ENCODE measurements around the gene GOLGA5. TPM values are rescaled to one million over a fixed set of nuclear protein-coding genes. Genes with fewer than 3 reads are reported as not detected.
A peak's percentile ranks its signal among the peaks of the same experiment; 100 is the strongest.
"Not testable (repeated sequence)": the region's sequence is repeated elsewhere in the genome, so short reads cannot be mapped to it uniquely, and the experiment has no call there.

GOLGA5 gene, protein sequence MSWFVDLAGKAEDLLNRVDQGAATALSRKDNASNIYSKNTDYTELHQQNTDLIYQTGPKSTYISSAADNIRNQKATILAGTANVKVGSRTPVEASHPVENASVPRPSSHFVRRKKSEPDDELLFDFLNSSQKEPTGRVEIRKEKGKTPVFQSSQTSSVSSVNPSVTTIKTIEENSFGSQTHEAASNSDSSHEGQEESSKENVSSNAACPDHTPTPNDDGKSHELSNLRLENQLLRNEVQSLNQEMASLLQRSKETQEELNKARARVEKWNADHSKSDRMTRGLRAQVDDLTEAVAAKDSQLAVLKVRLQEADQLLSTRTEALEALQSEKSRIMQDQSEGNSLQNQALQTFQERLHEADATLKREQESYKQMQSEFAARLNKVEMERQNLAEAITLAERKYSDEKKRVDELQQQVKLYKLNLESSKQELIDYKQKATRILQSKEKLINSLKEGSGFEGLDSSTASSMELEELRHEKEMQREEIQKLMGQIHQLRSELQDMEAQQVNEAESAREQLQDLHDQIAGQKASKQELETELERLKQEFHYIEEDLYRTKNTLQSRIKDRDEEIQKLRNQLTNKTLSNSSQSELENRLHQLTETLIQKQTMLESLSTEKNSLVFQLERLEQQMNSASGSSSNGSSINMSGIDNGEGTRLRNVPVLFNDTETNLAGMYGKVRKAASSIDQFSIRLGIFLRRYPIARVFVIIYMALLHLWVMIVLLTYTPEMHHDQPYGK
- polyA plus RNA-seq: 10 to 100 TPM; 21.9 to 53.9 (median 36.0) TPM
- long read RNA-seq, donor 1: 0 reads
- long read RNA-seq, donor 2, transcript GOLGA5-201 (13 exons, 2,969 nt): major isoform, 5 of 5 reads
- long read RNA-seq, donor 2, partial matches to known transcripts: 0 of 5 reads
- long read RNA-seq, donor 2, other reads (novel, unspliced or antisense): 0 of 5 reads
- long read RNA-seq, donor 3: 0 reads
- long read RNA-seq, donor 4: 0 reads
- long read RNA-seq, donor 5: 0 reads
- long read RNA-seq, donor 6, partial matches to known transcripts: 15 of 16 reads
- long read RNA-seq, donor 6, other reads (novel, unspliced or antisense): 0 of 16 reads
- long read RNA-seq, donor 7: 0 reads
- long read RNA-seq, donor 8, partial matches to known transcripts: 0 of 1 reads
- long read RNA-seq, donor 8, other reads (novel, unspliced or antisense): 0 of 1 reads
- long read RNA-seq, donor 9, partial matches to known transcripts: 0 of 1 reads
- long read RNA-seq, donor 9, other reads (novel, unspliced or antisense): 0 of 1 reads
- long read RNA-seq, donor 10, transcript GOLGA5-201 (13 exons, 2,969 nt): major isoform, 7 of 18 reads
- long read RNA-seq, donor 10, partial matches to known transcripts: 11 of 18 reads
- long read RNA-seq, donor 10, other reads (novel, unspliced or antisense): 0 of 18 reads

DNA sequence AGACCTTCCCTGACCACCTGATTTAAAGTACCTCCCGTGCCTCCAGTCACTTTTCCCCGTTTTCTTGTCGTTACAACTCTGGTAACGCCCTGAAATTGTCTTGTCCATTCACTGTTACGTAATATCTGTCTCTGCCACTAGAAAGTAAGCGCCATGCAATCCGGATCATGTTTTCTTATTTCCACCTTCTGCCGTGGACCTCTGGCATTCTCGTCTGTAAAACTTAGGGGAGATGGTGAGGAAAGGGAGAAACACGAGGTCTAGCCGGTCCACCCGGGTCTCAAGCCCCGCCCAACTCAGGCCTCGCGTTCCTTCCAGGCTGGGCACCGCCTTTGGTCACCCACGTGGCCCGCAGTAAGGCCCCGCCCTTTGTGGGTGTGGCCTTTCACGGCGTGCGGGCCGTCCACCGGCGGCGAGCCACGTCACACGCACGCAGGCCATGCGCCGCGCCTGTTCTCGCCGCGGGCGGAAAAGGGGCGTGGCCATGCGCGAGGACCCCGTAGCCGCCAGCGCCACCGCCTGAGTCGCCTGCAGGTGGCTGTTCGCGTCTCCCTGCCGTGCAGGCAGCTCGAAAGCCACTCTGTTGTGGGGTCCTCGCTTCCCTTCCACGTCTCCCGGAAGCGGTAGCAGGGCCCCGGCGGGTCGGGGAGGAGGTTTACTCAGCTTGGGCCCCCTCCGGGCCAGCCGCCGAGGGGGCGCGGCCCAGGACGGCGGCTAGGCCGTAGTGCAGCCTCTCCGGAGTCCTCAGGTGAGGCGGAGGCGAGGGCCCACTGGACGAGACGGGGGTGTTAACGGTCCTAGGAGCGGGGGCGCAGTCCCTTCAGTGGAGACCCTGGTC is at the start of gene GOLGA5:
Gene GOLGA5, plus strand, starts transcription at position 597 of the 838 bp plus-strand sequence. CDS start 3,133 bp downstream, outside the sequence.
- Histone ChIP-seq H3K9me3 (ENCODE audit: control insufficient read depth in 2 of 2, insufficient read depth in 1 of 2, low read depth in 1 of 2, low read length in 1 of 2) (peaks cover 0 to 3% of the 10 kb centered on the region in 2 donors), H3K36me3 (ENCODE audit: control insufficient read depth in 3 of 3, insufficient read depth in 2 of 3, low read depth in 1 of 3, low read length in 3 of 3) (peaks cover 5 to 6% (median 5%) of the 10 kb centered on the region in 3 donors), H3K27ac (ENCODE audit: low read depth in 1 of 3, low read length in 2 of 3) (peak within 1 kb of the TSS; percentile 49 to 94 (median 92)), H3K4me3 (ENCODE audit: low read depth in 1 of 3, low read length in 3 of 3) (peak within 1 kb of the TSS; percentile 73 to 99 (median 91)), H3K4me1 (ENCODE audit: control insufficient read depth in 3 of 3, insufficient read depth in 2 of 3, low read depth in 1 of 3, low read length in 2 of 3) (peaks cover 0 to 12% (median 2%) of the 10 kb centered on the region in 3 donors), H3K27me3 (ENCODE audit: control insufficient read depth in 3 of 3, insufficient read depth in 3 of 3, low read length in 3 of 3) (no peaks in the 10 kb centered on the region)
- FAIRE-seq (no peak), DNase-seq (peak; percentile 98 to 99)
- WGBS, 3 donors: 1% methylated on average over 31 to 71 of the region's 71 CpGs

DNA sequence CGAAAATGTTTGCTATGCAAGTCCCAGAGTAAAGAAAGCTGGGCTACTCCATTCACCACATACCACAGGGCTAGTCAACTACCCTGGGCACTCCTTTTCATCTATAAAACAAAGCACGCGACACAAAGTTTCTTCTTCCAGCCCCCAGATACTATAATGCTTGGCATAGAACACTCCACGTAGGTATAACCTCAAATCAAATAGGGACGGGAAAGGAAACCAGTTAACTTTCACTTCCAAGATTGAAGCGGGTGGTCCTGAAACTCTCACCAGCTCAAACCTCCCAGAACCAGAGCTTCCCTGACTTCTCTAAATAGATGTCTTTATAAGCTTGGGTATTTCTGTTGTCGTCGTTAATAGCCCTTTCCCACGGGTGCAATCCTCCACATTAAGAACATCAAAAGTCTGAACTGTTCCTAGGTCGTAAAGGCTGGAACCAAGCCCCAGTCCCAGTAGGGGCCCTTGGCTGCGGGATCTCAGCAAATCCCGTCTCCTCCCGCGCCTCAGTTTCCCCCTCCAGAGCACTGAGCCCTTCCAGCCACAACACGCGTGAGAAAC is 46.3 kb upstream of the GOLGA5 start:
- Histone ChIP-seq H3K4me3 (ENCODE audit: low read depth in 1 of 3, low read length in 3 of 3) (peak overlapping the region; percentile 48 to 94 (median 83)), H3K27ac (ENCODE audit: low read depth in 1 of 3, low read length in 2 of 3) (peak overlapping the region; percentile 76 to 89 (median 89)), H3K9me3 (ENCODE audit: control insufficient read depth in 2 of 2, insufficient read depth in 1 of 2, low read depth in 1 of 2, low read length in 1 of 2) (no peaks in the 10 kb centered on the region), H3K27me3 (ENCODE audit: control insufficient read depth in 3 of 3, insufficient read depth in 3 of 3, low read length in 3 of 3) (no peaks in the 10 kb centered on the region), H3K4me1 (ENCODE audit: control insufficient read depth in 3 of 3, insufficient read depth in 2 of 3, low read depth in 1 of 3, low read length in 2 of 3) (peaks cover 0 to 2% (median 0%) of the 10 kb centered on the region in 3 donors), H3K36me3 (ENCODE audit: control insufficient read depth in 3 of 3, insufficient read depth in 2 of 3, low read depth in 1 of 3, low read length in 3 of 3) (peaks cover 0 to 17% (median 0%) of the 10 kb centered on the region in 3 donors)
- 2 to 3% (median 3%) methylated on average over 16 of the region's 16 CpGs for WGBS, 3 donors
- DNase-seq (peak; percentile 24 to 63), FAIRE-seq (no peak)

DNA sequence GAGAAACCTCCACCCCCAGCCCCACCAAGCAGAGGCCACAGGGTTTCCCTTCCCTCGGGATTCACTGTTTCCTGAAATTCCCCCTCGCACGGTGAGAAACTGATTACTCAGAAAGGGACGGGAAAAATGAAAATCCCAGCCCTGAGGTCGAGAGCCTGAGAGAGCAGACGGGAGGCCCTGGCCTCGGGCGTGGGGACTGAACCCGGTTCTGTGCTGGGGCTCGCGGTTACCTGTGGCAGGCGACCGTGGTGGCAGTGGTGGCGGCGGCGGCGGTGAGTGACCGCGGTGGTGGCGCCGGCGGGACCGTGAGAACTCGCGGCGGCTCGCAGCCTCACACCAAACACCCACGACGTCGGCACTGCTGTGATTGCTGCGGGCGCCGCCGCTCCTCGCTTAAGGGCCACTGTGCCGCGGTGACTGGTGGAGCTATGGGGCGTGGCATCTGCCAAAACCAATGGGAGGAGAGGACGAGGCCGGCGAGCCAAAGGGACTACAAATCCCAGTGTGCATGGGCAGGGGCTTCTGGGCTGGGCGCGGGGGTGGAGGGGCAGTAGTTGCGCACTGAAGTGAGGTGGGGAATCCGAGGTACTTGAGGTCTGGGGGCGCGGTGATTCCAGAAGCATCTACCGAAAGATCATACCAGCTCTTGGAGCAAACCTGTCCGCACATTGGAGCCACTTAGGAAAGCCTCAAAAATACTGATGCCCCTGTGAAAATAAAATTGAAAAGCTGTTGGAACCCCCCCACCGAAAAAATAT is 45.7 kb upstream of the GOLGA5 start, which contains the start of gene LGMN:
Gene LGMN, minus strand, starts transcription at position 369 of the 758 bp plus-strand sequence. CDS start 15,841 bp downstream, outside the sequence.
- FAIRE-seq: no peak

DNA sequence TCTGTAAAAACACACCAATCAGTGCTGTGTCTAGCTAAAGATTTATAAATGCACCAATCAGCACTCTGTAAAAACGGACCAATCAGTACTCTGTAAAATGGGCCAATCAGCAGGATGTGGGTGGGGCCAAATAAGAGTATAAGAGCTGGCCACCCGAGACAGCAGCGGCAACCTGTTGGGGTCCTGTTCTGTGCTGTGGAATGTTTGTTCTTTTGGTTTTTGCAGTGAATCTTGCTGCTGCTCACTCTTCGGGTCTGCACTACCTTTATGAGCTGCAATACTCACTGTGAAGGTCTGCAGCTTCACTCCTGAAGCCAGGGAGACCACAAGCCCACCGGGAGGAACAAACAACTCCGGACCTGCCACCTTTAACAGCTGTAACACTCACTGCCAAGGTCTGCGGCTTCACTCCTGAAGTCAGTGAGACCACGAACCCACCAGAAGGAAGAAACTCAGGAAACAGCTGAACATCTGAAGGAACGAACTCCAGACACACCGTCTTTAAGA is 43.8 kb upstream of the GOLGA5 start:
- H3K27ac ChIP-seq (ENCODE audit: low read depth in 1 of 3, low read length in 2 of 3); H3K27me3 ChIP-seq (ENCODE audit: control insufficient read depth in 3 of 3, insufficient read depth in 3 of 3, low read length in 3 of 3); H3K36me3 ChIP-seq (ENCODE audit: control insufficient read depth in 3 of 3, insufficient read depth in 2 of 3, low read depth in 1 of 3, low read length in 3 of 3); DNase-seq; FAIRE-seq; H3K4me1 ChIP-seq (ENCODE audit: control insufficient read depth in 3 of 3, insufficient read depth in 2 of 3, low read depth in 1 of 3, low read length in 2 of 3); H3K9me3 ChIP-seq (ENCODE audit: control insufficient read depth in 2 of 2, insufficient read depth in 1 of 2, low read depth in 1 of 2, low read length in 1 of 2); H3K4me3 ChIP-seq (ENCODE audit: low read depth in 1 of 3, low read length in 3 of 3): not testable (repeated sequence)
- WGBS, 3 donors: 74 to 89% (median 74%) methylated on average over 10 of the region's 10 CpGs

More for the DNA sequence above, 45.7 kb upstream of the GOLGA5 start, which contains the start of gene LGMN:
- H3K4me1 ChIP-seq (ENCODE audit: control insufficient read depth in 3 of 3, insufficient read depth in 2 of 3, low read depth in 1 of 3, low read length in 2 of 3): peaks cover 0 to 2% (median 0%) of the 10 kb centered on the region in 3 donors
- H3K27me3 ChIP-seq (ENCODE audit: control insufficient read depth in 3 of 3, insufficient read depth in 3 of 3, low read length in 3 of 3): no peaks in the 10 kb centered on the region
- H3K9me3 ChIP-seq (ENCODE audit: control insufficient read depth in 2 of 2, insufficient read depth in 1 of 2, low read depth in 1 of 2, low read length in 1 of 2): no peaks in the 10 kb centered on the region
- 1 to 3% (median 2%) methylated on average over 47 to 50 of the region's 50 CpGs for WGBS, 3 donors
- peak; percentile 95 to 97 for DNase-seq
- H3K4me3 ChIP-seq (ENCODE audit: low read depth in 1 of 3, low read length in 3 of 3): peak within 1 kb of the TSS; percentile 48 to 94 (median 83)
- peak within 1 kb of the TSS; percentile 76 to 89 (median 89) for H3K27ac ChIP-seq (ENCODE audit: low read depth in 1 of 3, low read length in 2 of 3)
- peaks cover 0 to 11% (median 0%) of the 10 kb centered on the region in 3 donors for H3K36me3 ChIP-seq (ENCODE audit: control insufficient read depth in 3 of 3, insufficient read depth in 2 of 3, low read depth in 1 of 3, low read length in 3 of 3)

DNA sequence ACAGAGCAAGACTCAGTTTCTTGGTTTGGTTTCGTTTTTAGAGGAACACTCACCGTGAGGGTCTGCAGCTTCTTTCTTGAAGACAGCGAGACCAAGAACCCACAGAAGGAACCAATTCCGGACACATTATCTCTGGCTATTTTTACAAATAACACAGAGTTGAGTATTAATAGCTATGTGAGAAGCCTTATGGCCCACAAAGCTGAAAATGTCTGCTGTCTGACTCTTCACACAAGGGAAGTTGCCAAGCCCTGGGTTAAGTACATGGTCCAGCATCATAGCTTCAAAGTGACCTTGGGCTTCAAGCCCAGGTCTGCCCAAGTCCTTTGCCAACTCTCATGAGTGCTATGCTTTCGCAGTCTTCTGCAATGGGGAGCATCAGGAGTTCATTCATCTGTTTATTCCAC is 43.1 kb upstream of the GOLGA5 start:
- peaks cover 0 to 2% (median 0%) of the 10 kb centered on the region in 3 donors for H3K4me1 ChIP-seq (ENCODE audit: control insufficient read depth in 3 of 3, insufficient read depth in 2 of 3, low read depth in 1 of 3, low read length in 2 of 3)
- H3K9me3 ChIP-seq (ENCODE audit: control insufficient read depth in 2 of 2, insufficient read depth in 1 of 2, low read depth in 1 of 2, low read length in 1 of 2): no peaks in the 10 kb centered on the region
- WGBS, 3 donors: 66 to 85% (median 67%) methylated on average over 5 of the region's 5 CpGs
- FAIRE-seq: no peak
- H3K36me3 ChIP-seq (ENCODE audit: control insufficient read depth in 3 of 3, insufficient read depth in 2 of 3, low read depth in 1 of 3, low read length in 3 of 3): no peaks in the 10 kb centered on the region
- H3K27me3 ChIP-seq (ENCODE audit: control insufficient read depth in 3 of 3, insufficient read depth in 3 of 3, low read length in 3 of 3): no peaks in the 10 kb centered on the region
- DNase-seq: no peak
- H3K27ac ChIP-seq (ENCODE audit: low read depth in 1 of 3, low read length in 2 of 3): peak overlapping the region in 1 of 3 donors; percentile 45
- H3K4me3 ChIP-seq (ENCODE audit: low read depth in 1 of 3, low read length in 3 of 3): no peak overlapping the region

DNA sequence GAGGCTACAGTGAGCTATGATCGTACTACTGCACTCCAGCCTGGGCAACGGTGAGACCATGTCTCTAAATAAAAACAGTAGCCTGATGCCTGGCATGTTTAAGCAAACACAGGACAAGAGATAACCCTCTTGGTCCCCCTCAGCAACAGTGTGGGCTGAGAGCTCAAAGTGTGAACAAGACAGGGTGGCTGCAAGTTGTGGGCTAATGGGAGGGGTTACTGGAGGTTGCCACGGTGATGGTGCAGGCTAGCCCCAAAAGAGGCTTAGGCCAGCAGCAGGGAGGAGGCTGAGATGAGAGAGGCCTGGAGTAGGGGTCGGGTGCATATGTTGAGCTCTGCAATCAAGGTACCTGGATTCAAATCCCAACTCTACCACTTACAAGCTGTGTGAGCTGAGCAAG is 42.3 kb upstream of the GOLGA5 start:
- 69 to 80% (median 76%) methylated on average over 4 of the region's 4 CpGs for WGBS, 3 donors
- H3K27me3 ChIP-seq (ENCODE audit: control insufficient read depth in 3 of 3, insufficient read depth in 3 of 3, low read length in 3 of 3): no peaks in the 10 kb centered on the region
- no peak for FAIRE-seq
- no peak for DNase-seq
- H3K9me3 ChIP-seq (ENCODE audit: control insufficient read depth in 2 of 2, insufficient read depth in 1 of 2, low read depth in 1 of 2, low read length in 1 of 2): no peaks in the 10 kb centered on the region
- no peak overlapping the region for H3K27ac ChIP-seq (ENCODE audit: low read depth in 1 of 3, low read length in 2 of 3)
- peaks cover 0 to 2% (median 0%) of the 10 kb centered on the region in 3 donors for H3K4me1 ChIP-seq (ENCODE audit: control insufficient read depth in 3 of 3, insufficient read depth in 2 of 3, low read depth in 1 of 3, low read length in 2 of 3)
- H3K36me3 ChIP-seq (ENCODE audit: control insufficient read depth in 3 of 3, insufficient read depth in 2 of 3, low read depth in 1 of 3, low read length in 3 of 3): no peaks in the 10 kb centered on the region
- no peak overlapping the region for H3K4me3 ChIP-seq (ENCODE audit: low read depth in 1 of 3, low read length in 3 of 3)

All from small intestine (tissue), 16 donors.